GM10248 (cell line): ENCODE results near the gene ATXN7L3.

Experiments
- CTCF ChIA-PET: fragments of 300-600 bp; sonication (Branson Sonifier 250); formaldehyde crosslinking; extraction: SDS; loops from one replicate; lab custom pipeline; 2021; ENCODE audit warnings: antibody characterized with exemption; lab: Yijun Ruan, JAX
- POLR2A ChIA-PET: fragments of 350-650 bp; sonication (Branson Sonifier 250); formaldehyde crosslinking; extraction: SDS; loops from one replicate; lab custom pipeline; 2020; ENCODE audit warnings: antibody characterized with exemption; lab: Yijun Ruan, JAX
- DNase-seq: peaks from one replicate; pipeline ENCODE4 v3.0.0; 2012; ENCODE audit errors: extremely low spot score
- TF ChIP-seq, protein P1 (sequence below): IDR thresholded peaks from 2 replicates; pipeline ENCODE4 v1.5.1; 2012; ENCODE audit warnings: mild to moderate bottlenecking, low read depth; ENCODE audit errors: extremely low read depth, missing control alignments, control extremely low read depth

Gene ATXN7L3

GRCh38 chr17:44191369-44191768, 8.3 kb downstream of the ATXN7L3 start:
- CTCF ChIA-PET, result interaction anchor here (2.1 kb wide), 1 partner anchor 18 kb away, joined by 9 read pairs; no protein-coding TSS in a partner anchor

DNA sequence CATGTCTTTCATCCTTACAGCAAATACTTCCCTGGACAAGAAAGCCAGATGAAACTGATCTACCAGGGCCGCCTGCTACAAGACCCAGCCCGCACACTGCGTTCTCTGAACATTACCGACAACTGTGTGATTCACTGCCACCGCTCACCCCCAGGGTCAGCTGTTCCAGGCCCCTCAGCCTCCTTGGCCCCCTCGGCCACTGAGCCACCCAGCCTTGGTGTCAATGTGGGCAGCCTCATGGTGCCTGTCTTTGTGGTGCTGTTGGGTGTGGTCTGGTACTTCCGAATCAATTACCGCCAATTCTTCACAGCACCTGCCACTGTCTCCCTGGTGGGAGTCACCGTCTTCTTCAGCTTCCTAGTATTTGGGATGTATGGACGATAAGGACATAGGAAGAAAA, 9.2 kb downstream of the ATXN7L3 start:
- ChIA-PET POLR2A (no interaction called here), CTCF (interaction anchor here (0.8 to 2.6 kb wide), 3 partner anchors 13 to 141 kb away, joined by 3 to 9 read pairs (median 9); no protein-coding TSS in a partner anchor)
- TF ChIP-seq, protein P1, sequence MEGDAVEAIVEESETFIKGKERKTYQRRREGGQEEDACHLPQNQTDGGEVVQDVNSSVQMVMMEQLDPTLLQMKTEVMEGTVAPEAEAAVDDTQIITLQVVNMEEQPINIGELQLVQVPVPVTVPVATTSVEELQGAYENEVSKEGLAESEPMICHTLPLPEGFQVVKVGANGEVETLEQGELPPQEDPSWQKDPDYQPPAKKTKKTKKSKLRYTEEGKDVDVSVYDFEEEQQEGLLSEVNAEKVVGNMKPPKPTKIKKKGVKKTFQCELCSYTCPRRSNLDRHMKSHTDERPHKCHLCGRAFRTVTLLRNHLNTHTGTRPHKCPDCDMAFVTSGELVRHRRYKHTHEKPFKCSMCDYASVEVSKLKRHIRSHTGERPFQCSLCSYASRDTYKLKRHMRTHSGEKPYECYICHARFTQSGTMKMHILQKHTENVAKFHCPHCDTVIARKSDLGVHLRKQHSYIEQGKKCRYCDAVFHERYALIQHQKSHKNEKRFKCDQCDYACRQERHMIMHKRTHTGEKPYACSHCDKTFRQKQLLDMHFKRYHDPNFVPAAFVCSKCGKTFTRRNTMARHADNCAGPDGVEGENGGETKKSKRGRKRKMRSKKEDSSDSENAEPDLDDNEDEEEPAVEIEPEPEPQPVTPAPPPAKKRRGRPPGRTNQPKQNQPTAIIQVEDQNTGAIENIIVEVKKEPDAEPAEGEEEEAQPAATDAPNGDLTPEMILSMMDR, result no peak
- DNase-seq, result no peak

More at GRCh38 chr17:44191369-44191768, 8.3 kb downstream of the ATXN7L3 start:
- POLR2A ChIA-PET, result no interaction called here
- TF ChIP-seq, protein P1, result no peak
- DNase-seq, result no peak

DNA sequence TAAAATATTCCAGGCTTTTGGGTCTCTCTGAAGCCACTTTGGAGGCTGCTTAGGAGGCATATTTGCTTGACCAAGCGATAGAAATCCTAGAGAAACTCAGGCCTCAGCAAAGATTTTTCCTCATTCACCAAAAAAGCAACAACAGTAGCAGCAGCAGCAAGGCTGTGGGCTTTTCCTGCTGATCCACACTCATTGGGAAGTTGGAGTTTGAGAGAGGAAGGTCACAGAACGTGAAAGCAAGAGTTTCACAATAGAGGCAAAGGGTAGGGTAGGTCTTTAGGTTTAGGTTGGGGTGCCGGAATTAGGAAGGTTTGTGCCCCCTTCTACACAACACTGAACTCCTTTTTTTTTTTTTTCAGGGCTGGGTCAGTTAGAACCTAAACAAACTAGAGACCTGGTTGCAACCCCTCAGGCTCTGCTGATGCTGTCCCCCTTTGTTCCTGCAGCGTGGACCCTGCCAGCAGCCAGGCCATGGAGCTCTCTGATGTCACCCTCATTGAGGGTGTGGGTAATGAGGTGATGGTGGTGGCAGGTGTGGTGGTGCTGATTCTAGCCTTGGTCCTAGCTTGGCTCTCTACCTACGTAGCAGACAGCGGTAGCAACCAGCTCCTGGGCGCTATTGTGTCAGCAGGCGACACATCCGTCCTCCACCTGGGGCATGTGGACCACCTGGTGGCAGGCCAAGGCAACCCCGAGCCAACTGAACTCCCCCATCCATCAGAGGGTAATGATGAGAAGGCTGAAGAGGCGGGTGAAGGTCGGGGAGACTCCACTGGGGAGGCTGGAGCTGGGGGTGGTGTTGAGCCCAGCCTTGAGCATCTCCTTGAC, 10.9 kb downstream of the ATXN7L3 start:
- ChIA-PET POLR2A (no interaction called here), CTCF (interaction anchor here (1.1 to 2.6 kb wide), 5 partner anchors 10 to 163 kb away, joined by 3 to 11 read pairs (median 6); no protein-coding TSS in a partner anchor)
- DNase-seq, result no peak
- TF ChIP-seq, protein P1, result no peak

GRCh38 chr17:44187131-44187899, 12.4 kb downstream of the ATXN7L3 start:
- DNase-seq, result peak; percentile 84
- TF ChIP-seq, protein P1, result no peak
- ChIA-PET CTCF (interaction anchor here (1.7 to 4.6 kb wide), 4 partner anchors 11 to 163 kb away, joined by 5 to 47 read pairs (median 10); partner anchors contain the start of gene ASB16), POLR2A (interaction anchor here (0.6 to 1.0 kb wide), 3 partner anchors 22 to 561 kb away, joined by 3 to 7 read pairs (median 3); no protein-coding TSS in a partner anchor)

DNA sequence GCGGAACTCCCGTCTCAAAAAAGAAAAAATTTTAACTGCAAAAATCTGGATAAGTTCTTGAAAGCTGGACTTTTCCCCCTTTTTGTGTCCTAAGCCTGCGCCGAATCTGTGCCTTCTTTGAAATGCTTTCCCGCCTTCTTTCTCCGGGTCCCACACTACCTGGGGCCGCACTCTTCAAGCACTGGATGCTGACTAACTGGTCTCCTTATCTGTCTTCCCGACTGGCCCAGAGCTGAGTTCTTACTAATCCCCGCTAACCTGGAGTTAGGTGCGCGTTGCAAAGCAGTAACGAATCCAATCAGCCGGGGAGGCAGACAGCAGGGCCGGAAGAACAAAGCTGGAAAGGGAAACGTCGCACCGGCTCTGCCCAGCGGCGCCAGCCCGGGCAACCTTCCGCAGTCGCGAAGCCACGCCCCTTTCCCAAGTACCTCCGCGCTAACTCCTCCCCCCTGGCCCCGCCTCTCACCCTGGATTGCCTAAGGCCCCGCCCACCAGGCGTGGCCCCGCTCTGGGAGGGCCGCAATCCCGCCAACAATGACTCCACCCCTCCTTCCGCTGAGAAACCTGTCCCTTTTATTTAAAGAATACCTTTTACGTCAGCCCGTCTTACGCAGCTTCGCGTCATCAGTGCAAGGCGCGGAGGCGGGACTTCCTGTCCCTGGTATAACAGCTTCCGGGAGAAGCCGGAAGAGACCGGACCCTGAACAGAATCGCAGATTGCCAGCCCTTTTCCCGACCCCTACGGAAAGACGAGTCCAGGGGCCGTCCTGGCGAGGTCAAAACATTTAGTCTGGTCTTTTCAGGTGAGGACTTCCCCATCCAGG, 13.2 kb downstream of the ATXN7L3 start, which contains the start of gene TMUB2:
TMUB2 (plus strand) TSS at position 666 of the 824 bp plus-strand sequence. CDS start 737 bp downstream, outside the sequence.
- ChIA-PET POLR2A (interaction anchor here (0.6 to 1.0 kb wide), 5 partner anchors 9 to 962 kb away, joined by 3 to 7 read pairs (median 3); partner anchors contain the start of gene HEXIM1), CTCF (interaction anchor here (1.3 to 4.6 kb wide), 7 partner anchors 16 to 247 kb away, joined by 3 to 47 read pairs (median 5); partner anchors contain the start of genes ASB16 and HDAC5)
- DNase-seq, result peak; percentile 100
- TF ChIP-seq, protein P1, result no peak
